Measurements from ENCODE around the gene TEX35.
"Not testable (repeated sequence)": the region's sequence is repeated elsewhere in the genome, so short reads cannot be mapped to it uniquely, and the experiment has no call there.

Gene TEX35

GRCh38 chr1:178552856-178553255, 39.9 kb downstream of the TEX35 start:
- H3K27me3 ChIP-seq (replicated peaks; ENCODE audit: insufficient read depth, low read length): no peaks in the 10 kb centered on the region
- no peak overlapping the region for H3K4me2 ChIP-seq (ENCODE audit: low read depth, low read length)
- no peaks in the 10 kb centered on the region for H3K4me1 ChIP-seq (ENCODE audit: low read length)
- no peaks in the 10 kb centered on the region for H3K79me2 ChIP-seq (ENCODE audit: low read length)
- no peak for DNase-seq
- no peaks in the 10 kb centered on the region for H4K20me1 ChIP-seq (ENCODE audit: insufficient read depth, low read length)
- H3K9ac ChIP-seq (ENCODE audit: low read length): no peak overlapping the region
- TF ChIP-seq EZH2 (optimal IDR thresholded peaks at IDR 0.05; ENCODE audit: low read depth, low read length): no peak
- no peak for TF ChIP-seq EZH2phosphoT487 (IDR thresholded peaks at IDR 0.05; ENCODE audit: low read length)
- no peak for TF ChIP-seq CTCF (IDR thresholded peaks at IDR 0.05; ENCODE audit: low read length)
- H3K4me3 ChIP-seq (ENCODE audit: low read length): no peak overlapping the region
- no peak overlapping the region for H3K27ac ChIP-seq (ENCODE audit: low read length)
- no peaks in the 10 kb centered on the region for H3K36me3 ChIP-seq (replicated peaks; ENCODE audit: insufficient read depth, low read length)
- no peaks in the 10 kb centered on the region for H3K9me2 ChIP-seq (replicated peaks; ENCODE audit: insufficient read depth, low read length)
- no peaks in the 10 kb centered on the region for H3F3A ChIP-seq (ENCODE audit: insufficient read depth, low read length)
- no peak overlapping the region for H2AFZ ChIP-seq (ENCODE audit: low read length)
- H3K9me3 ChIP-seq (replicated peaks; ENCODE audit: insufficient read depth, low read length): no peaks in the 10 kb centered on the region

GRCh38 chr1:178554351-178554750, 41.4 kb downstream of the TEX35 start:
- DNase-seq; H3K27ac ChIP-seq (ENCODE audit: low read length); H3K4me2 ChIP-seq (ENCODE audit: low read depth, low read length); H3K9ac ChIP-seq (ENCODE audit: low read length); H3K4me1 ChIP-seq (ENCODE audit: low read length); H3K27me3 ChIP-seq (replicated peaks; ENCODE audit: insufficient read depth, low read length); H3F3A ChIP-seq (ENCODE audit: insufficient read depth, low read length); H3K4me3 ChIP-seq (ENCODE audit: low read length); H3K79me2 ChIP-seq (ENCODE audit: low read length); H4K20me1 ChIP-seq (ENCODE audit: insufficient read depth, low read length); H3K36me3 ChIP-seq (replicated peaks; ENCODE audit: insufficient read depth, low read length); H3K9me3 ChIP-seq (replicated peaks; ENCODE audit: insufficient read depth, low read length); H2AFZ ChIP-seq (ENCODE audit: low read length); H3K9me2 ChIP-seq (replicated peaks; ENCODE audit: insufficient read depth, low read length): not testable (repeated sequence)

GRCh38 chr1:178555613-178556012, 42.7 kb downstream of the TEX35 start:
- H3K4me1 ChIP-seq (ENCODE audit: low read length); H3K27ac ChIP-seq (ENCODE audit: low read length); H3K9me2 ChIP-seq (replicated peaks; ENCODE audit: insufficient read depth, low read length); H3K9me3 ChIP-seq (replicated peaks; ENCODE audit: insufficient read depth, low read length); H4K20me1 ChIP-seq (ENCODE audit: insufficient read depth, low read length); H3F3A ChIP-seq (ENCODE audit: insufficient read depth, low read length); DNase-seq; H3K4me2 ChIP-seq (ENCODE audit: low read depth, low read length); H3K36me3 ChIP-seq (replicated peaks; ENCODE audit: insufficient read depth, low read length); H3K9ac ChIP-seq (ENCODE audit: low read length); H2AFZ ChIP-seq (ENCODE audit: low read length); H3K27me3 ChIP-seq (replicated peaks; ENCODE audit: insufficient read depth, low read length); H3K4me3 ChIP-seq (ENCODE audit: low read length); H3K79me2 ChIP-seq (ENCODE audit: low read length): not testable (repeated sequence)

- not testable (repeated sequence) for H3K4me1 ChIP-seq (ENCODE audit: low read length); H3K9me2 ChIP-seq (replicated peaks; ENCODE audit: insufficient read depth, low read length); H3K9me3 ChIP-seq (replicated peaks; ENCODE audit: insufficient read depth, low read length); H3K9ac ChIP-seq (ENCODE audit: low read length); H2AFZ ChIP-seq (ENCODE audit: low read length); H3K79me2 ChIP-seq (ENCODE audit: low read length); DNase-seq; H3K4me3 ChIP-seq (ENCODE audit: low read length); H4K20me1 ChIP-seq (ENCODE audit: insufficient read depth, low read length); H3K36me3 ChIP-seq (replicated peaks; ENCODE audit: insufficient read depth, low read length); H3F3A ChIP-seq (ENCODE audit: insufficient read depth, low read length); H3K27ac ChIP-seq (ENCODE audit: low read length); H3K27me3 ChIP-seq (replicated peaks; ENCODE audit: insufficient read depth, low read length); H3K4me2 ChIP-seq (ENCODE audit: low read depth, low read length)
Measured at GRCh38 chr1:178558816-178559215, 45.9 kb downstream of the TEX35 start.

GRCh38 chr1:178560871-178561376, 48.0 kb downstream of the TEX35 start:
- Histone ChIP-seq H3K36me3 (replicated peaks; ENCODE audit: insufficient read depth, low read length) (no peaks in the 10 kb centered on the region), H3K79me2 (ENCODE audit: low read length) (no peaks in the 10 kb centered on the region), H3F3A (ENCODE audit: insufficient read depth, low read length) (no peaks in the 10 kb centered on the region), H3K27me3 (replicated peaks; ENCODE audit: insufficient read depth, low read length) (no peaks in the 10 kb centered on the region), H3K27ac (ENCODE audit: low read length) (no peak overlapping the region), H3K4me3 (ENCODE audit: low read length) (no peak overlapping the region), H3K4me1 (ENCODE audit: low read length) (no peaks in the 10 kb centered on the region), H3K9me3 (replicated peaks; ENCODE audit: insufficient read depth, low read length) (no peaks in the 10 kb centered on the region), H3K9ac (ENCODE audit: low read length) (no peak overlapping the region), H4K20me1 (ENCODE audit: insufficient read depth, low read length) (no peaks in the 10 kb centered on the region), H3K9me2 (replicated peaks; ENCODE audit: insufficient read depth, low read length) (no peaks in the 10 kb centered on the region), H3K4me2 (ENCODE audit: low read depth, low read length) (no peak overlapping the region), H2AFZ (ENCODE audit: low read length) (no peak overlapping the region)
- DNase-seq: peak; percentile 5
- no peak for TF ChIP-seq EZH2 (optimal IDR thresholded peaks at IDR 0.05; ENCODE audit: low read depth, low read length)
- no peak for TF ChIP-seq EZH2phosphoT487 (IDR thresholded peaks at IDR 0.05; ENCODE audit: low read length)
- TF ChIP-seq CTCF (IDR thresholded peaks at IDR 0.05; ENCODE audit: low read length): no peak
